ENCODE results near the gene MGST2. TPM values are rescaled to one million over a fixed set of nuclear protein-coding genes. Genes with fewer than 3 reads are reported as not detected.
"Not testable (repeated sequence)": the region's sequence is repeated elsewhere in the genome, so short reads cannot be mapped to it uniquely, and the experiment has no call there.

MGST2 gene
- total RNA-seq, 2 donors from 2014 or later, result 188 to 215 TPM

DNA sequence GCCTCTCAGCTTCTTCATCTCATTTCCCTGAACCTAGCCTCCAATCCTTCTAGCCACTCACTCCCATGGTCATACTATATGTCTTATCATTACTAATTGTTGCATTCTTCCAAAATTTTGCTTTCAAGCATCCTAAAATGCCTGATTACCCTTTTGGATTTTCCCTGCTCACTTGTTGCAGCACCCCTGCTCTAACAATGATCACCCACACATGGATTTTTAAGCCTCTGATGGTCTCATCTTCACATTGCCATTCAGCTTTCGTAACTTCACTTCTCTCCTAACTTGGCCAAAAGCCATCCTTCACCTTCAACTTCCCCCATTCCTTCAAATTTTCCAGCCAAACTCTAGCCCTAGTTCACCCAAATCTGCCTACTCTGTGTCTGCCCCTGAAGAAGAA is 33.8 kb upstream of the MGST2 start:
- Mint-ChIP-seq H3K9me3 (peaks cover 15% of the 10 kb centered on the region), H3K36me3 (ENCODE audit: low read depth) (no peaks in the 10 kb centered on the region), H3K4me3 (no peak overlapping the region), H3K4me1 (peaks cover 18% of the 10 kb centered on the region), H3K27ac (no peak overlapping the region), H3K27me3 (ENCODE audit: insufficient read depth) (peaks cover 62% of the 10 kb centered on the region)
- Histone ChIP-seq H3K4me3 (ENCODE audit: low read length) (no peak overlapping the region), H3K9ac (ENCODE audit: extremely low read depth, low read length, poor library complexity, severe bottlenecking) (no peak overlapping the region), H3K27ac (ENCODE audit: low read depth, low read length) (no peak overlapping the region), H3K4me1 (ENCODE audit: control insufficient read depth, insufficient read depth, low read length) (no peaks in the 10 kb centered on the region), H3K27me3 (ENCODE audit: control insufficient read depth, insufficient read depth, low read length, poor library complexity, severe bottlenecking) (peaks cover 11% of the 10 kb centered on the region), H3K9me3 (ENCODE audit: control insufficient read depth, low read length) (peaks cover 6% of the 10 kb centered on the region), H3K36me3 (ENCODE audit: control insufficient read depth, insufficient read depth, low read length) (no peaks in the 10 kb centered on the region)
- DNase-seq, result no peak
- WGBS, 2 experiments (ENCODE audit: insufficient coverage in 1 of 2, insufficient read length in 1 of 2), result 88 to 100% methylated on average over 1 of the region's 1 CpG
- TF ChIP-seq, protein P1, sequence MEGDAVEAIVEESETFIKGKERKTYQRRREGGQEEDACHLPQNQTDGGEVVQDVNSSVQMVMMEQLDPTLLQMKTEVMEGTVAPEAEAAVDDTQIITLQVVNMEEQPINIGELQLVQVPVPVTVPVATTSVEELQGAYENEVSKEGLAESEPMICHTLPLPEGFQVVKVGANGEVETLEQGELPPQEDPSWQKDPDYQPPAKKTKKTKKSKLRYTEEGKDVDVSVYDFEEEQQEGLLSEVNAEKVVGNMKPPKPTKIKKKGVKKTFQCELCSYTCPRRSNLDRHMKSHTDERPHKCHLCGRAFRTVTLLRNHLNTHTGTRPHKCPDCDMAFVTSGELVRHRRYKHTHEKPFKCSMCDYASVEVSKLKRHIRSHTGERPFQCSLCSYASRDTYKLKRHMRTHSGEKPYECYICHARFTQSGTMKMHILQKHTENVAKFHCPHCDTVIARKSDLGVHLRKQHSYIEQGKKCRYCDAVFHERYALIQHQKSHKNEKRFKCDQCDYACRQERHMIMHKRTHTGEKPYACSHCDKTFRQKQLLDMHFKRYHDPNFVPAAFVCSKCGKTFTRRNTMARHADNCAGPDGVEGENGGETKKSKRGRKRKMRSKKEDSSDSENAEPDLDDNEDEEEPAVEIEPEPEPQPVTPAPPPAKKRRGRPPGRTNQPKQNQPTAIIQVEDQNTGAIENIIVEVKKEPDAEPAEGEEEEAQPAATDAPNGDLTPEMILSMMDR (conservative IDR thresholded peaks at IDR 0.05), result no peak

DNA sequence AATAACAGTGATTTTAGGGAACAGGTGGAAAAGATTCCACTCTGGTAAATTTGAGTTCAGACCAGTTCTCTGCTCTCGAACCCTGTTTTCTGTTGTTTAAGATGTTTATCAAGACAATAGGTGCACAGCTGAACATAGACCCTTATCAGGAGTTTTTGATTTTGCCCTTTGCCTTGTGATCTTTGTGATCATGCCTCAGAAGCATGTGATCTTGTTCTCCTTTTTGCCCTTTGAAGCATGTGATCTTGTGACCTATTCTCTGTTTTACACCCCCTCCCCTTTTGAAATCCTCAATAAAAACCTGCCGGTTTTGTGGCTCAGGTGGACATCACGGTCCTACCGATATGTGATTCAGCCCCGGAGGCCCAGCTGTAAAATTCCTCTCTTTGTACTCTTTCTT is 32.9 kb upstream of the MGST2 start:
- H3K9ac ChIP-seq (ENCODE audit: extremely low read depth, low read length, poor library complexity, severe bottlenecking); H3K4me1 ChIP-seq (ENCODE audit: control insufficient read depth, insufficient read depth, low read length); H3K4me3 ChIP-seq (ENCODE audit: low read length); H3K27ac ChIP-seq (ENCODE audit: low read depth, low read length); H3K27ac Mint-ChIP-seq; H3K27me3 ChIP-seq (ENCODE audit: control insufficient read depth, insufficient read depth, low read length, poor library complexity, severe bottlenecking); H3K36me3 ChIP-seq (ENCODE audit: control insufficient read depth, insufficient read depth, low read length); H3K4me3 Mint-ChIP-seq; DNase-seq; H3K36me3 Mint-ChIP-seq (ENCODE audit: low read depth): not testable (repeated sequence)
- peaks cover 25% of the 10 kb centered on the region for H3K9me3 Mint-ChIP-seq
- peaks cover 16% of the 10 kb centered on the region for H3K9me3 ChIP-seq (ENCODE audit: control insufficient read depth, low read length)
- 80 to 91% methylated on average over 1 to 5 of the region's 5 CpGs for whole genome bisulfite sequencing, 2 experiments (ENCODE audit: insufficient coverage in 1 of 2, insufficient read length in 1 of 2)
- H3K27me3 Mint-ChIP-seq (ENCODE audit: insufficient read depth), result peaks cover 53% of the 10 kb centered on the region
- peaks cover 18% of the 10 kb centered on the region for H3K4me1 Mint-ChIP-seq

DNA sequence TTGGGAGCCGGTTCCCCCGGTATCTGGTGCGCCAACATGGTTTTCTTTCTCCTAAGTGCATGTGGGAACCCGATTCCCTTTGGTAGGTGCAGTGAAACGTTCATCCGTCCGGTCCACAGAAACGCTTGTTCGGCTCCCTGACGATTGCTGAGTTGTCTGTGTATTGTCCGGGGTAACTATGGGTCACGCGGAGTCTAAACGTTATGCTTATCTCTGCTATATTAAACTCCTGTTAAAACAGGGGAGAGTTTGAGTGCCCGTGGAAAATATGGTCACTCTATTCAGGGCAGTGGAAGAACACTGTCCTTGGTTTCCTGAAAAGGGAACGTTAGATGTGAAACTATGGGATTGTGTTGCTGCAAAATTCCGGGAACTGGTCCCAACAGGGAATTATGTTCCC is 32.4 kb upstream of the MGST2 start:
- H3K9me3 Mint-ChIP-seq, result peaks cover 29% of the 10 kb centered on the region
- Histone ChIP-seq H3K9ac (ENCODE audit: extremely low read depth, low read length, poor library complexity, severe bottlenecking) (no peak overlapping the region), H3K4me3 (ENCODE audit: low read length) (no peak overlapping the region), H3K27me3 (ENCODE audit: control insufficient read depth, insufficient read depth, low read length, poor library complexity, severe bottlenecking) (peaks cover under 1% of the 10 kb centered on the region), H3K4me1 (ENCODE audit: control insufficient read depth, insufficient read depth, low read length) (no peaks in the 10 kb centered on the region), H3K36me3 (ENCODE audit: control insufficient read depth, insufficient read depth, low read length) (no peaks in the 10 kb centered on the region), H3K27ac (ENCODE audit: low read depth, low read length) (no peak overlapping the region), H3K9me3 (ENCODE audit: control insufficient read depth, low read length) (peaks cover 20% of the 10 kb centered on the region)
- H3K4me3 Mint-ChIP-seq, result peak overlapping the region; percentile 46
- TF ChIP-seq, protein P1 (conservative IDR thresholded peaks at IDR 0.05), result no peak
- DNase-seq, result no peak
- no peak overlapping the region for H3K27ac Mint-ChIP-seq
- no peaks in the 10 kb centered on the region for H3K36me3 Mint-ChIP-seq (ENCODE audit: low read depth)
- WGBS, 2 experiments (ENCODE audit: insufficient coverage in 1 of 2, insufficient read length in 1 of 2), result 90 to 93% methylated on average over 10 to 17 of the region's 17 CpGs
- H3K4me1 Mint-ChIP-seq, result peaks cover 15% of the 10 kb centered on the region
- H3K27me3 Mint-ChIP-seq (ENCODE audit: insufficient read depth), result peaks cover 50% of the 10 kb centered on the region

DNA sequence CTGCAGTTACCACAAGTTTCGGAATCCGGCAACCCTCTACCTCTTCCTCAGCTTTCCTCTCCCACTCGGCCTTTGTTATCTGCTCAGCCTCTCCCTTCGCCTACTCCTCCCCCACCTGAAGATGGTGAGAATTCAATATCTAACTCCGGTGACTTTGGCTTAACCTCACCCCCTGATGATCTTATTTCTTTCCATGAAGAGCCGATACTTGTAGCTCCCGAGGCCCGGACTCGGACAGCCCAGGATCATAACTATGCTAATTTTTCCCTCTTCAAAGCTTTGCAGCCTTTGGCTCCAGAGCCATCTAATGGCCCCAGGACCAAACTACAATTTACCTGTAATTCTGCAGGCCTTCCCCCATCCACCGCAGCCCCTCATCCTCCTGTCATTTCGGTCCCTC is 32.0 kb upstream of the MGST2 start:
- Mint-ChIP-seq H3K27ac (peak overlapping the region; percentile 15), H3K4me3 (peak overlapping the region; percentile 46), H3K4me1 (peaks cover 11% of the 10 kb centered on the region), H3K36me3 (ENCODE audit: low read depth) (no peaks in the 10 kb centered on the region), H3K27me3 (ENCODE audit: insufficient read depth) (peaks cover 45% of the 10 kb centered on the region), H3K9me3 (peaks cover 34% of the 10 kb centered on the region)
- Histone ChIP-seq H3K4me3 (ENCODE audit: low read length) (no peak overlapping the region), H3K4me1 (ENCODE audit: control insufficient read depth, insufficient read depth, low read length) (no peaks in the 10 kb centered on the region), H3K9me3 (ENCODE audit: control insufficient read depth, low read length) (peaks cover 25% of the 10 kb centered on the region), H3K27ac (ENCODE audit: low read depth, low read length) (no peak overlapping the region), H3K27me3 (ENCODE audit: control insufficient read depth, insufficient read depth, low read length, poor library complexity, severe bottlenecking) (no peaks in the 10 kb centered on the region), H3K9ac (ENCODE audit: extremely low read depth, low read length, poor library complexity, severe bottlenecking) (no peak overlapping the region), H3K36me3 (ENCODE audit: control insufficient read depth, insufficient read depth, low read length) (no peaks in the 10 kb centered on the region)
- whole genome bisulfite sequencing, 2 experiments (ENCODE audit: insufficient coverage in 1 of 2, insufficient read length in 1 of 2), result 25 to 36% methylated on average over 8 to 11 of the region's 11 CpGs
- TF ChIP-seq, protein P1 (conservative IDR thresholded peaks at IDR 0.05), result peak; percentile 72
- DNase-seq, result peak; percentile 83

Measured in endodermal cell (in vitro differentiated cells).